Measurements from ENCODE around the gene GNLY. TPM values are rescaled to one million over a fixed set of nuclear protein-coding genes. Genes with fewer than 3 reads are reported as not detected.
A peak's percentile ranks its signal among the peaks of the same experiment; 100 is the strongest.

GNLY gene
- 10 to 100 TPM in 2 of 4 donors, 1 to 10 TPM in 2; 3.6 to 36.1 (median 12.0) TPM for total RNA-seq

DNA sequence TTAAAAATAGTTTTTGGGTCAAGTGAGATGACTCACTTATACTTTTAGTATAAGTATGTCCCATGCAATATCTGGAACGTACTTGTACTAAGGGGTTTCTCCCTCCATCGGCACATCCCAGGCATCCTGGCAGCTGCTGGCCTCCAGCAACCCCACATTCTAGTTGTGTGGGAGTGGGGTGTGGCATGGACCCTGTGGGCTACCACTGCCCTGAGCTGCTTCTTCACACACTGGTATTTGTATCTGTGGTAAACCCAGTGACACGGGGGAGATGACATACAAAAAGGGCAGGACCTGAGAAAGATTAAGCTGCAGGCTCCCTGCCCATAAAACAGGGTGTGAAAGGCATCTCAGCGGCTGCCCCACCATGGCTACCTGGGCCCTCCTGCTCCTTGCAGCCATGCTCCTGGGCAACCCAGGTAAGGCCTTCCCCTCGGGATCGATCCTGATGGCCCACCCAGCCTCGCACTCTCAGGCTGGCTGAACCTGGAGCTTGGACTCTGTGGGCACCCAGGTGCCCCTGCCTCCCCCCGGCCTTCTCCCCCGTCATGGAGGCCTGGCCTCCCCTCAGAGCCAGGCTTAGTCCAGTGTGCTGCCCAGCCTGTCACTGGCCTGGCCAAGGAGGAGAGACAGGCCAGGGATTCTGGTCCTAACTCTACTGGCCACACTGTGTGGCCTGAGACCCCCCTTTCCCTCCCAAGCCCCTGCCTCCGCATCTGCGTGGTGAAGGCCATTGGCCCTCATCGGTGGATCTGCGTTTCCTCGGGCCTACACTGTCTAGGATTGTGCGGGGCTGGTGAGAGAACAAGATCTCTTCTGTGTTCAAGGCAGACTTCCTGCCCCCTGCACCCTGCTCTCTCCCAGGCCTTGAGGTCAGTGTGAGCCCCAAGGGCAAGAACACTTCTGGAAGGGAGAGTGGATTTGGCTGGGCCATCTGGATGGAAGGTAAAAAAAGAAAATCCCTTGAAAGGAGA is at the start of gene GNLY:
Gene GNLY (plus strand): TSS at position 307 of the 974 bp plus-strand sequence. CDS start 61 bp downstream, at position 368.
- no peak within 1 kb of the TSS for H3K27ac ChIP-seq
- H3K36me3 ChIP-seq: no peaks in the 10 kb centered on the region
- no peaks in the 10 kb centered on the region for H3K27me3 ChIP-seq
- in situ Hi-C loops (cut with MboI; ENCODE audit: low sequenced_read_pairs in 4 of 4): no loop called here
- intact Hi-C loops (cut with DNase I; ENCODE audit: low total_unique reads): no loop called here
- ATAC-seq: no peak
- no peaks in the 10 kb centered on the region for H3K4me1 ChIP-seq
- H3K9me3 ChIP-seq: no peaks in the 10 kb centered on the region
- no peak within 1 kb of the TSS for H3K4me3 ChIP-seq
- peak in 1 of 2 donors; percentile 12 for DNase-seq
- TF ChIP-seq POLR2A (IDR thresholded peaks at IDR 0.05): no peak
- TF ChIP-seq, protein P1, sequence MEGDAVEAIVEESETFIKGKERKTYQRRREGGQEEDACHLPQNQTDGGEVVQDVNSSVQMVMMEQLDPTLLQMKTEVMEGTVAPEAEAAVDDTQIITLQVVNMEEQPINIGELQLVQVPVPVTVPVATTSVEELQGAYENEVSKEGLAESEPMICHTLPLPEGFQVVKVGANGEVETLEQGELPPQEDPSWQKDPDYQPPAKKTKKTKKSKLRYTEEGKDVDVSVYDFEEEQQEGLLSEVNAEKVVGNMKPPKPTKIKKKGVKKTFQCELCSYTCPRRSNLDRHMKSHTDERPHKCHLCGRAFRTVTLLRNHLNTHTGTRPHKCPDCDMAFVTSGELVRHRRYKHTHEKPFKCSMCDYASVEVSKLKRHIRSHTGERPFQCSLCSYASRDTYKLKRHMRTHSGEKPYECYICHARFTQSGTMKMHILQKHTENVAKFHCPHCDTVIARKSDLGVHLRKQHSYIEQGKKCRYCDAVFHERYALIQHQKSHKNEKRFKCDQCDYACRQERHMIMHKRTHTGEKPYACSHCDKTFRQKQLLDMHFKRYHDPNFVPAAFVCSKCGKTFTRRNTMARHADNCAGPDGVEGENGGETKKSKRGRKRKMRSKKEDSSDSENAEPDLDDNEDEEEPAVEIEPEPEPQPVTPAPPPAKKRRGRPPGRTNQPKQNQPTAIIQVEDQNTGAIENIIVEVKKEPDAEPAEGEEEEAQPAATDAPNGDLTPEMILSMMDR (IDR thresholded peaks at IDR 0.05 in 4 of 5, conservative IDR thresholded peaks at IDR 0.05 in 1 of 5): no peak

DNA sequence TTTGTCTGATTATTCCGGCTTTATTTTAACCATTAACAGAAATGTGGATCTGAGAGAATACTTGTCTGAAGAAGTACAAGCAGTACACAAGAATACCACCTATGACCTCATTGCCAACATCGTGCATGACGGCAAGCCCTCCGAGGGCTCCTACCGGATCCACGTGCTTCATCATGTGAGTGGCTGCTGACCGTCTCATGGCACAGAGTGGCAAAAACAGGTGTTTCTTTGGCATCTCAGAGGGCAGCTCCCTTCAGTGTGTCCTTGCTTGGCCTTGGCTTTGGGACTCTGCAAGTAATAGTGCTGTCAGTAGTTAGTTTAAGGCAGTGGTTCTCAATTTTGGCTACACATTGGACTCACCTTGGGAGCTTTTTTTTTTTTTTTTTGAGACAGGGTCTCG is 49.2 kb upstream of the GNLY start:
- in situ Hi-C loops (cut with MboI; ENCODE audit: low sequenced_read_pairs in 4 of 4) (loop anchor here in 3 of 4 donors (25.0 kb wide), 1 partner anchor 442 kb away; no protein-coding TSS in a partner anchor), intact Hi-C loops (cut with DNase I; ENCODE audit: low total_unique reads) (loop anchor here (1.0 kb wide), 1 partner anchor 60 kb away; no protein-coding TSS in a partner anchor)
- Histone ChIP-seq H3K27ac (peak overlapping the region; percentile 77 to 92 (median 84)), H3K36me3 (peaks cover 9 to 95% of the 10 kb centered on the region in 2 donors), H3K4me1 (peaks cover 8 to 11% of the 10 kb centered on the region in 2 donors), H3K9me3 (no peaks in the 10 kb centered on the region), H3K27me3 (no peaks in the 10 kb centered on the region), H3K4me3 (no peak overlapping the region)
- ATAC-seq: peak; percentile 93 to 98
- peak in 1 of 2 donors; percentile 12 for TF ChIP-seq POLR2A (IDR thresholded peaks at IDR 0.05)
- TF ChIP-seq, protein P1 (IDR thresholded peaks at IDR 0.05 in 4 of 5, conservative IDR thresholded peaks at IDR 0.05 in 1 of 5): no peak
- peak; percentile 75 to 92 for DNase-seq

- no peak for DNase-seq
- intact Hi-C loops (cut with DNase I; ENCODE audit: low total_unique reads) (no loop called here), in situ Hi-C loops (cut with MboI; ENCODE audit: low sequenced_read_pairs in 4 of 4) (loop anchor here in 3 of 4 donors (25.0 kb wide), 1 partner anchor 441 kb away; no protein-coding TSS in a partner anchor)
- no peak for ATAC-seq
- Histone ChIP-seq H3K36me3 (peaks cover 4 to 95% of the 10 kb centered on the region in 2 donors), H3K9me3 (no peaks in the 10 kb centered on the region), H3K27me3 (no peaks in the 10 kb centered on the region), H3K4me1 (peaks cover 8 to 11% of the 10 kb centered on the region in 2 donors), H3K27ac (peak overlapping the region; percentile 77 to 92 (median 84)), H3K4me3 (no peak overlapping the region)
- TF ChIP-seq POLR2A (IDR thresholded peaks at IDR 0.05): no peak
- TF ChIP-seq, protein P1 (IDR thresholded peaks at IDR 0.05 in 4 of 5, conservative IDR thresholded peaks at IDR 0.05 in 1 of 5): no peak
These were observed 48.0 kb upstream of the GNLY start for GRCh38 chr2:85646166-85646565.

DNA sequence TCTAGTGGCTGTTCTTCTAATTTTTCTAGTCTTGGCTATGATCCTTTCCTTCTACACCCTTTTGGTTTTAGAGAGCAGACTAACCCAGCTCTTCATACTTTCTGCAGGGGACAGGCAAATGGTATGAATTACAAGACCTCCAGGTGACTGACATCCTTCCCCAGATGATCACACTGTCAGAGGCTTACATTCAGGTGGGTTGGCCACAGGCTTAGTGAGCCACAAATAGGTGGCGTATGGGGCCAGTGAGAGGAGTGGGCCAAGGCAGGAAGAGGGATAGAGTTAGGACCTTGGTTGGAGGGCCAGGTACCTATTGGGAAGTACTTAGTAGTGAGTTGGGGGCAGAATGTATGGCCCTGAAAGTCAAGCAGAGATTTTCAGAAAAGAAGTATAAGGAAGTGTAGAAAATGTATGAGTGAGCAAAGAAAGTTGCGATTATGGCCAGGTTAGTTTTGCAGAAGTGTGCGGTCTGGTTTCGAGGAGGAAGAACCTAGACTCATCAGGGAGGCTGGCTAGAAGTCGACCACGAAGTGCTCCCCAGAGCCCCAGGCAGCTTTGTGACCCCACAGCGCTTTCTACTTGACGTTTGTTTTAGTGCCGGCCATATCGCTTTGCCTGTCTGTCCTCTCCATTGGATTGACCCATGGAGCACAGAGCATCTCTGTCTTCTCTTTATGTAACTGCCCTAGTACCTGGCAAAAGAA is 46.2 kb upstream of the GNLY start:
- in situ Hi-C loops (cut with MboI; ENCODE audit: low sequenced_read_pairs in 4 of 4): loop anchor here in 3 of 4 donors (25.0 kb wide), 1 partner anchor 439 kb away; no protein-coding TSS in a partner anchor
- no peaks in the 10 kb centered on the region for H3K9me3 ChIP-seq
- H3K4me1 ChIP-seq: peaks cover 8 to 11% of the 10 kb centered on the region in 2 donors
- no peak overlapping the region for H3K4me3 ChIP-seq
- intact Hi-C loops (cut with DNase I; ENCODE audit: low total_unique reads): loop anchor here (2.0 kb wide), 1 partner anchor 25 kb away; no protein-coding TSS in a partner anchor
- H3K27me3 ChIP-seq: no peaks in the 10 kb centered on the region
- TF ChIP-seq, protein P1 (IDR thresholded peaks at IDR 0.05 in 4 of 5, conservative IDR thresholded peaks at IDR 0.05 in 1 of 5): no peak
- TF ChIP-seq POLR2A (IDR thresholded peaks at IDR 0.05): no peak
- peaks cover 0 to 90% of the 10 kb centered on the region in 2 donors for H3K36me3 ChIP-seq
- peak overlapping the region; percentile 48 to 92 (median 82) for H3K27ac ChIP-seq
- no peak for DNase-seq
- no peak for ATAC-seq

All from gastrocnemius medialis (tissue), 4 donors.